Superior temporal gyrus (tissue), 1 donor: ENCODE measurements around the gene TNNT1.
"Not testable (repeated sequence)": the region's sequence is repeated elsewhere in the genome, so short reads cannot be mapped to it uniquely, and the experiment has no call there.

Source experiments
- DNase-seq: peaks from one replicate; pipeline ENCODE4 v3.0.0-alpha.2; 2016; ENCODE audit errors: extremely low spot score

Gene TNNT1

GRCh38 chr19:55109527-55110291 lies 39.3 kb downstream of the TNNT1 start:
- DNase-seq, result no peak

- not testable (repeated sequence) for DNase-seq
These were observed 41.8 kb downstream of the TNNT1 start for GRCh38 chr19:55107252-55107651.

GRCh38 chr19:55106591-55106990 lies 42.4 kb downstream of the TNNT1 start:
- DNase-seq, result no peak

- DNase-seq, result no peak
These were observed 43.8 kb downstream of the TNNT1 start for GRCh38 chr19:55105237-55105636.

- DNase-seq, result no peak
These were observed 45.8 kb downstream of the TNNT1 start for GRCh38 chr19:55103190-55103589.

- DNase-seq, result no peak
These were observed 47.7 kb downstream of the TNNT1 start for GRCh38 chr19:55101261-55101660.

GRCh38 chr19:55099557-55100506 lies 49.2 kb downstream of the TNNT1 start:
- no peak for DNase-seq

- no peak for DNase-seq
These were observed 50.1 kb downstream of the TNNT1 start for GRCh38 chr19:55098716-55099556.

GRCh38 chr19:55097864-55098715 lies 50.9 kb downstream of the TNNT1 start:
- DNase-seq, result no peak

- no peak for DNase-seq
These were observed 52.8 kb downstream of the TNNT1 start for GRCh38 chr19:55096061-55096701.

- DNase-seq, result no peak
These were observed 53.5 kb downstream of the TNNT1 start for GRCh38 chr19:55095260-55096060.

GRCh38 chr19:55094456-55095259 lies 54.3 kb downstream of the TNNT1 start:
- no peak for DNase-seq

- DNase-seq, result no peak
These were observed 56.3 kb downstream of the TNNT1 start for GRCh38 chr19:55092423-55093318.

- DNase-seq, result no peak
These were observed 57.1 kb downstream of the TNNT1 start for GRCh38 chr19:55091955-55092354.

- DNase-seq, result no peak
These were observed 57.7 kb downstream of the TNNT1 start for GRCh38 chr19:55091126-55091910.

GRCh38 chr19:55090564-55090963 lies 58.4 kb downstream of the TNNT1 start:
- no peak for DNase-seq
